ENCODE data around the gene PARPBP.

GRCh38 chr12:102106905-102107304, 13.1 kb upstream of the PARPBP start:
- TF ChIP-seq, protein P1, sequence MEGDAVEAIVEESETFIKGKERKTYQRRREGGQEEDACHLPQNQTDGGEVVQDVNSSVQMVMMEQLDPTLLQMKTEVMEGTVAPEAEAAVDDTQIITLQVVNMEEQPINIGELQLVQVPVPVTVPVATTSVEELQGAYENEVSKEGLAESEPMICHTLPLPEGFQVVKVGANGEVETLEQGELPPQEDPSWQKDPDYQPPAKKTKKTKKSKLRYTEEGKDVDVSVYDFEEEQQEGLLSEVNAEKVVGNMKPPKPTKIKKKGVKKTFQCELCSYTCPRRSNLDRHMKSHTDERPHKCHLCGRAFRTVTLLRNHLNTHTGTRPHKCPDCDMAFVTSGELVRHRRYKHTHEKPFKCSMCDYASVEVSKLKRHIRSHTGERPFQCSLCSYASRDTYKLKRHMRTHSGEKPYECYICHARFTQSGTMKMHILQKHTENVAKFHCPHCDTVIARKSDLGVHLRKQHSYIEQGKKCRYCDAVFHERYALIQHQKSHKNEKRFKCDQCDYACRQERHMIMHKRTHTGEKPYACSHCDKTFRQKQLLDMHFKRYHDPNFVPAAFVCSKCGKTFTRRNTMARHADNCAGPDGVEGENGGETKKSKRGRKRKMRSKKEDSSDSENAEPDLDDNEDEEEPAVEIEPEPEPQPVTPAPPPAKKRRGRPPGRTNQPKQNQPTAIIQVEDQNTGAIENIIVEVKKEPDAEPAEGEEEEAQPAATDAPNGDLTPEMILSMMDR (IDR thresholded peaks at IDR 0.05) = no peak
- TF ChIP-seq POLR2AphosphoS5 (IDR thresholded peaks at IDR 0.05) = no peak
- TF ChIP-seq EP300 (IDR thresholded peaks at IDR 0.05) = no peak
